Esophagus squamous epithelium (tissue), 4 donors: ENCODE results near the gene EHD3.

Experiments
- CTCF ChIP-seq, 6 experiments: fragments of 450-650 bp in 4 of 6; fragments of 200-600 bp in 2 of 6; sonication (generic) in 2 of 6; IDR thresholded peaks; one replicate each; pipeline ENCODE4 v1.5.1; 2016 to 2019; ENCODE audit warnings: antibody characterized with exemption in 6 of 6, mild to moderate bottlenecking in 4 of 6, moderate library complexity in 4 of 6
- POLR2A ChIP-seq, 4 donors: fragments of 450-650 bp; IDR thresholded peaks; one replicate each; pipeline ENCODE4 v1.6.1; 2017; ENCODE audit warnings: antibody characterized with exemption in 4 of 4, mild to moderate bottlenecking in 4 of 4, moderate library complexity in 3 of 4

DNA sequence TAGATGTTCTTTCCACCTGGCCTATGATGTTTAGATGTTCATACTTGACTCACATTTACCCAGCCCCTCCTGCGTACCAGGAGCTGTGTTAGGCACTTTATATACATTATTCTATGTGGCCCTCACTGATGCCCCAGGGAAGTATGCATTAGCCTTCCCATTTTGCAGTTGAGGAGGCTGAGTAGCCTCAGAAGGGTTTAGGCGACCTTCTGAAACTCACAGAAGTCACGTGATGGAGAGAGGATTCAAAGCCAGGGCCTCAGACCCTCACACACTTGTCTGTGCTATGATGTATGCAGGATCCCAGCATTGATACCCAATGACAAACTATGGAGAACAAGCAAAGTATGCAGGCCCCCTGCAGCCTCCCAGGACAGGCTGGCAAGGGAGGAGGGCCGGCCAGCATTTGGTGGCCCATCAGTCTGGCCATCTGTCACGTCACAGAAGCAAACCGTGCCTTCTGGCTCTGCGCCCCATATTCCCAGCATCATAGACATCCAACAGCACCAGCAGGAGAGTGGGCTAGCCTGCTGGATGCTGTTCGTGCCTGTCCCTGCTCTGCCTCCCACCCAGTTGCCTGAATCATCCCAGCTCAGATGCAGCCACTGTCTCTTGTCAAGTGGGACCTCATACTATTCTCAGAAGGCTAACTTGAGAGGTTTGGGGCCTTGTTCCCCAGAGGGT lies 33.6 kb downstream of the EHD3 start:
- TF ChIP-seq CTCF (IDR thresholded peaks at IDR 0.05), result no peak
- no peak for TF ChIP-seq POLR2A (IDR thresholded peaks at IDR 0.05)
